ENCODE data around the gene CPNE6. TPM values are rescaled to one million over a fixed set of nuclear protein-coding genes. Genes with fewer than 3 reads are reported as not detected.

The CPNE6 gene
- total RNA-seq, 4 donors from 2014 or later = not detected

- H3K27me3 ChIP-seq = no peaks in the 10 kb centered on the region
- H3K4me3 ChIP-seq = no peak overlapping the region
- no peak overlapping the region for H3K27ac ChIP-seq
- H3K36me3 ChIP-seq = no peaks in the 10 kb centered on the region
- no peaks in the 10 kb centered on the region for H3K9me3 ChIP-seq
- ATAC-seq = no peak
- intact Hi-C loops (cut with DNase I; ENCODE audit: low total_unique reads) = no loop called here
- no peaks in the 10 kb centered on the region for H3K4me1 ChIP-seq
- TF ChIP-seq POLR2A (IDR thresholded peaks at IDR 0.05) = no peak
- TF ChIP-seq CTCF (IDR thresholded peaks at IDR 0.05 in 4 of 5, conservative IDR thresholded peaks at IDR 0.05 in 1 of 5) = no peak
- in situ Hi-C loops (cut with MboI; ENCODE audit: low sequenced_read_pairs in 4 of 4) = no loop called here
- DNase-seq = no peak
Observed at GRCh38 chr14:24060984-24061913, 10.1 kb upstream of the CPNE6 start.

GRCh38 chr14:24062216-24062980, 9.0 kb upstream of the CPNE6 start:
- no peak for DNase-seq
- intact Hi-C loops (cut with DNase I; ENCODE audit: low total_unique reads) (no loop called here), in situ Hi-C loops (cut with MboI; ENCODE audit: low sequenced_read_pairs in 4 of 4) (no loop called here)
- Histone ChIP-seq H3K4me3 (no peak overlapping the region), H3K27ac (no peak overlapping the region), H3K9me3 (no peaks in the 10 kb centered on the region), H3K36me3 (no peaks in the 10 kb centered on the region), H3K27me3 (no peaks in the 10 kb centered on the region), H3K4me1 (no peaks in the 10 kb centered on the region)
- no peak for ATAC-seq
- TF ChIP-seq CTCF (IDR thresholded peaks at IDR 0.05 in 4 of 5, conservative IDR thresholded peaks at IDR 0.05 in 1 of 5) (no peak), POLR2A (IDR thresholded peaks at IDR 0.05) (no peak)

GRCh38 chr14:24063263-24063836, 8.0 kb upstream of the CPNE6 start:
- Histone ChIP-seq H3K36me3 (no peaks in the 10 kb centered on the region), H3K9me3 (no peaks in the 10 kb centered on the region), H3K27ac (no peak overlapping the region), H3K27me3 (no peaks in the 10 kb centered on the region), H3K4me3 (no peak overlapping the region), H3K4me1 (no peaks in the 10 kb centered on the region)
- intact Hi-C loops (cut with DNase I; ENCODE audit: low total_unique reads) (no loop called here), in situ Hi-C loops (cut with MboI; ENCODE audit: low sequenced_read_pairs in 4 of 4) (no loop called here)
- no peak for DNase-seq
- TF ChIP-seq CTCF (IDR thresholded peaks at IDR 0.05 in 4 of 5, conservative IDR thresholded peaks at IDR 0.05 in 1 of 5) (no peak), POLR2A (IDR thresholded peaks at IDR 0.05) (no peak)
- no peak for ATAC-seq

- H3K4me1 ChIP-seq = no peaks in the 10 kb centered on the region
- intact Hi-C loops (cut with DNase I; ENCODE audit: low total_unique reads) (no loop called here), in situ Hi-C loops (cut with MboI; ENCODE audit: low sequenced_read_pairs in 4 of 4) (no loop called here)
Observed at GRCh38 chr14:24064091-24064795, 7.1 kb upstream of the CPNE6 start.

More at GRCh38 chr14:24064091-24064795, 7.1 kb upstream of the CPNE6 start:
- TF ChIP-seq CTCF (IDR thresholded peaks at IDR 0.05 in 4 of 5, conservative IDR thresholded peaks at IDR 0.05 in 1 of 5) = no peak
- TF ChIP-seq POLR2A (IDR thresholded peaks at IDR 0.05) = no peak
- no peaks in the 10 kb centered on the region for H3K27me3 ChIP-seq
- no peaks in the 10 kb centered on the region for H3K36me3 ChIP-seq
- no peak overlapping the region for H3K4me3 ChIP-seq
- no peaks in the 10 kb centered on the region for H3K9me3 ChIP-seq
- DNase-seq (no peak), ATAC-seq (no peak)
- H3K27ac ChIP-seq = no peak overlapping the region
